HG03159 (cell line): ENCODE results near the gene HTRA3.

Experiments used
- ATAC-seq: cut with Tn5 transposase; IDR thresholded peaks from one replicate; pipeline ENCODE4 v1.9.1; 2021; ENCODE audit warnings: mild to moderate bottlenecking, moderate library complexity; ENCODE audit not compliant: unreplicated experiment

Gene HTRA3

GRCh38 chr4:8351931-8352367, 82.4 kb downstream of the HTRA3 start:
- ATAC-seq = no peak

GRCh38 chr4:8352368-8353157, 83.0 kb downstream of the HTRA3 start:
- ATAC-seq = no peak

GRCh38 chr4:8353158-8353669, 83.7 kb downstream of the HTRA3 start:
- ATAC-seq = no peak

- ATAC-seq = no peak
These were observed 84.4 kb downstream of the HTRA3 start for GRCh38 chr4:8353912-8354453.

- ATAC-seq = no peak
These were observed 85.8 kb downstream of the HTRA3 start for GRCh38 chr4:8355306-8355705.

GRCh38 chr4:8355864-8356565, 86.5 kb downstream of the HTRA3 start:
- ATAC-seq = no peak
